SH-SY5Y (cell line): ENCODE data around the gene SLC40A1.

ENCODE experiments used
- GATA2 ChIP-seq: IDR thresholded peaks from 2 replicates; pipeline ENCODE4 v1.6.1; 2011; ENCODE audit warnings: mild to moderate bottlenecking, low read depth, low read length
- GATA3 ChIP-seq: IDR thresholded peaks from 2 replicates; pipeline ENCODE4 v1.6.1; 2011; ENCODE audit warnings: low read depth, mild to moderate bottlenecking, low read length, moderate library complexity

DNA sequence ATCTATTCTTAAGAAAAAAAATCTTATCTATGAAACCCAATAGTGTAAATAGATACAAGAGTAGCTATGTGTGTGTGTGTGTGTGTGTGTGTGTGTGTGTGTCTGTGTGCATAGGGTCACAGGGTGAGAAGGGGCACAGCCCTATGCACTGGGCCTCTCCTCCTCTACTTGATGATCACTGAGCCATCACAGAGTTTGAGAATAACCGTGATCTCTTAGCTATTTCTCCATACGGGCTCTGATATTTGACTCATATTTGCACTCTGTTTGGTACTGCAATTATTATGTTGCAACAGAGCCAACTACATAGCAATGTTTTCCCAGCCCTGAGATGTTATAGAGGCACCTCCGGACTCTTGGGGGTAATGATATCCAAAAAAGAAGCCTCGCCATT is 28.8 kb upstream of the SLC40A1 start:
- TF ChIP-seq GATA2: no peak
- no peak for TF ChIP-seq GATA3
